ENCODE data around the gene ZDHHC17.
A peak's percentile ranks its signal among the peaks of the same experiment; 100 is the strongest.

The ZDHHC17 gene

DNA sequence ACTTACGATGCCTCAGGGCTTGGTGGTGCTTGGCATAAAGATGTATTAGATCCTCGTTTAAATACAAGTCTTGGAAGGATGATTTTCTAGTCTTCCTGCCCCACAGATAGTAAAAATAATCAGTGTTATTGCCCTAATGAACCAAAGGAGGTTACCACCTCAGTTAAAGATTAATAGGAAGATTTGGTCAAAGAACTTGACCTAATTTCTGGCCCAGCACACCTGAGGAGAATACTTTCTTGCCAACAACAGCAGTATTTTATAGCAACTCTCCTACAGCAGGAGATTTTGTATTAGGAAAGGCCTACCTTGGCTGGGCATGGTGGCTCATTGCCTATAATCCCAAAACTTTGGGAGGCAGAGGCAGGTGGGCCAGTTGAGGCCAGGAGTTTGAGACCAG, 83.3 kb downstream of the ZDHHC17 start:
- no peak for DNase-seq

DNA sequence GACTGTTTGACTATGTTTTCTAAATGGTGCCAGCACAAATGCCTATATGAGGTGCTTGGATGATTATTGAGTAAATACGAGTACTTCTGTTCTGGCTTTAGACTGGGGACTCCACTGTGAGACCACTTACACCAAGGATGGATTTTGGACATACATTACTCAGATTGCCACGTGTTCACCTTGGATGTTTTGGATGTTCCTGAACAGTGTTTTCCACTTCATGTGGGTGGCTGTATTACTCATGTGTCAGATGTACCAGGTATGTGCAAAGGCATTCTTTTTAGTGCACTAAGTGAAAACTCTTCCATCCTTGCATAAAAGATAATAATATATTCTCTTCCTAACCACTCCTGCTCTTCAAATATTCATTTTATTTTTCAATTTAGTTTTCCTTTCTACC, 84.2 kb downstream of the ZDHHC17 start:
- no peak for DNase-seq

DNA sequence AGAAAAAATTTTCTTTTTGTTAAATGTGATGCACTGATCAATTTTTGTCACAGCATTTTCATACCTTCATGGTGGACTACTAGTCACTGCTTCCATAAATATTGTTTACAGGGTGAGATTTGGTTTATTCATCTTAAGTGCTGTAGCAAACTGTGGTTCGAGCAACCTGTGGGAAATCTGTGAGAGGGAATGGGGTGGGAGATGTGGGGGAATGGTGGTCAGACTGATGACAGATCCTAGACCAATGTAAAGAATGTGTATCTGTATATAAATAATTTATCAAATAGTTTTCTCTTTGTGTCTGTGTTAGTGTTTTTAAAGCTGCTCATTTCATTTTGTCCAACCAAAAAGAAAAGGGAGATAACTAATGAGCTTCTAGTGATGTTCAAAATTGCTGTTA, 88.2 kb downstream of the ZDHHC17 start:
- no peak for DNase-seq

DNA sequence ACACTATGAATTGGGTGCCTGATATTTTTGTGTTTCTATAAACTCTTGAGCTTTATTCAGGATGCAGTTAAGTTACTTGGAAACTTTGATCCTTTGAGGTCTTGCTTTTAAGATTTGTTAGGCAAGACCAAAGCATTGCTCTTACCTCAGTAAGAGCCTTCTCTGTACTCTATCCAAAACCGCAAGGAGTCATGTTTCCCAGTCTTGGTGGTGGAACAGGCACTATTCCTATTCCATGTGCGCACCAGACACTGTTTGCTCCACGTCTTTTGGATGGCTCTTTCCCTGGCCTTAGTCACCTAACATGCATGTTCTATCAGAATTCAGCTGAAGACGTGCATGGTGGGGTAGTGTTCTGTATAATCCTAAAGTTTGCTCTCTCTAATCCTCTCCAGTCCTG, 91.4 kb downstream of the ZDHHC17 start:
- DNase-seq, result no peak

DNA sequence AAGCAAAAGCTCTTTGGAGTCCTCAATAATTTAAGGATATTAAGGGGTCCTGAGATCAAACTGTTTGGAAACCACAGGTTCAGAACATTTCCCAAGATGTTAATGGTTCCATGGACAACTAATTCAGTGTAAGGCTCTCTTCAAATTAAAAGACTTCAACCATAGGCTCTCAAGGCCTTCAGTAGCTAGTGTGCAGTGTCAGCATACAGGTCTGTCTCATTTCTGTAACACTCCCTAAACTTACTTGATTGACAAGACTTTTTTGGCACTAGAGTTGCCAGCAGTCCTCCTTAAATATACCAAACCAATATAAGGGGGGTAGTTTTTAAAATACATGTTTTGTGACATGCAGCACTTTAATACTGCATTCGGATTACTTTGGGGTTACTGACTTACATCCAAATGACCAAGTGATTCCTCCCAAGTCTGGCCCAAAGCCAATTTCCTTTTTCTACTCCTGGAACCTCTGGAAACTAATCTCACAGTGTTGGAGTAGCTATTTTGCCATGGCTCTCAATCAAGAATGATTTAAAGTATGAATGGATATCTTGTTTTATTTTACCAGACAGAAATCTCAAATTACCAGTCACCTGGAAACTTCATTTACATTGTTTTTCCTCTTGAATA, 92.2 kb downstream of the ZDHHC17 start:
- DNase-seq, result no peak

DNA sequence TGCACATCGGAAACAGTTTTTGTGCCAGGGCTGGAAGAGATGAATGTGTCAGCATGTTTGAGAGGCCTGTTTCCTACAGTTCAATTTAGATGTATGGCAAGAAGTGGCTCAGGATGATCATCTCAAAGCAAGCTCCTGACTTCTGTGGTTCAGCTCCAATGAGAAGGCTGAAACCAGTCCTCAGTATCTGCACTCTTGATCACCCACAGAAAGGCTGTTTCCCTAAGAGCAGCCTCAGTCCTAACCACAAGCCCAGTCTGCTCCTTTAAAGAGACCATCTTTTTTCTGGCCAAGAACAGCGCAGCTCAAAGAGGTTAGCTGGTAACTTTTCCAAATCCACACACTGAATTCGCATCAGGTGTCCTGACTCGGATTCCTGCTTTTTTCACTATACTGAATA, 95.7 kb downstream of the ZDHHC17 start:
- DNase-seq, result no peak

DNA sequence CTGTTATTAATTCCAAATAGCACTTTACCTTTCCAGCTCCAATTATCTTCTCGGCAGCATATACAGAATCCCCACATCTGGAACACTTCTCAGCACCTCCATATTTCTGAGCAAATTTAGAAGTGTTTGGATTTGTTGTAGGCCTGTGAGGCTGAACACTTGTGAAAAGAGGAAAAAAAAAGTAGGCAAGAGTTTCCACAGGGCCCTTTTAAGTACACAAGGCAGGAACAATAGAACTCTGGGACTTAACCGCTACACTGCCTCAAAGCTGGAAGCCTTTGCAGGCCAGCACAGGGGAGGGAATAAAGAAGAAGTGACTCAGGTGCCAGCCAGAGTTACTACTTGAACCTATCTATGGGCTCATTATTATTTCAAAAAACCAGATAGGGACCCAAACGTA, 96.3 kb downstream of the ZDHHC17 start:
- no peak for DNase-seq

DNA sequence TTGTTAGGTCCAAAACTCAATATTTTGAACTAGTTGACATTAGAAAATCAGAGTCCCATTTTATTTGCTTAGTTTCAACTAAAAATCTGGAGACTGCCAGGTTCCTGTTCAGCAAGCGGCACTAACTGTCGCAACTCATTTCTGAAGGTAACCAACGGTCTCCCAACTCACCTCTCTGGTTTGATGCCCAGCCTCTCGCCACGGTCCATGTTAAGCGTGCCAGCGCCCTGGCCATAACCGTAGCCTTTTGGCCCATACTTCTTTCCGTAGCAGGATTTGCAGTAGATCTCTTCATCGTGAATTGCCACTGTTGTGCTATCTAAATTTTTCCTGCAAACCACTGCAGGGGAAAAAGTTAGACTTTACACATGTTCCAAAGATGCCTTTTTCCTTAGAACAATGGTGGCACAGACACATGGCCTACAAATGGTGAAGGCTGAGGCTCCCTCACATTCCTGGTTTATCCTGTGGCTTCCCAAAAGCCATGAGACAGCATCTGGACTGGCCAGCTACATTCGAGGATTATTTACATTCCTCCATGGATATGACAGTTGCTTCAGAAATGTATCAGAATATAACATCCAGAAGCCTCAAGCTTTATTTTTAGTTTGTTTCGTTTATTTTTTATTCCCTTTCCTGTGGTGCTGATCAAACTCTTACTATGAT, 99.2 kb downstream of the ZDHHC17 start:
- no peak for DNase-seq

DNA sequence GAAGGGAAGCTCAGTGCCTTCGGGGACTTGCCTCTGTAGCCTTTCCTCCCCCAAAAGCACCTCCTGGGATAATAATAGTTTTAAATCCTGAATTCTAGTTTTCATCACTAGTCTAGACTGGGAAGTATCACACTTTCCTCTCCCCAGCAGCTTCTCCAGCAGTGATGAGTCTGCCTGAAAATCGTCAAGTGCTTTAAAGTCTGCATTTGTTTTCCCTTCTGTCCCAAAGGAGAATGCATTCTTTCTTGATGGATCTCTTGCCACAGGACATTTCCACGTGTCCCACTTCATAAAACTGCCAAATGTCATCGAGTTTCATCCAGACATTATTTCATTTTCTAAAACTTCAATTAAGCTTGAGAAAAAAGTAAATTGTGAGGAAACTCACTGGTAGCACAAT, 99.9 kb downstream of the ZDHHC17 start:
- DNase-seq, result no peak

DNA sequence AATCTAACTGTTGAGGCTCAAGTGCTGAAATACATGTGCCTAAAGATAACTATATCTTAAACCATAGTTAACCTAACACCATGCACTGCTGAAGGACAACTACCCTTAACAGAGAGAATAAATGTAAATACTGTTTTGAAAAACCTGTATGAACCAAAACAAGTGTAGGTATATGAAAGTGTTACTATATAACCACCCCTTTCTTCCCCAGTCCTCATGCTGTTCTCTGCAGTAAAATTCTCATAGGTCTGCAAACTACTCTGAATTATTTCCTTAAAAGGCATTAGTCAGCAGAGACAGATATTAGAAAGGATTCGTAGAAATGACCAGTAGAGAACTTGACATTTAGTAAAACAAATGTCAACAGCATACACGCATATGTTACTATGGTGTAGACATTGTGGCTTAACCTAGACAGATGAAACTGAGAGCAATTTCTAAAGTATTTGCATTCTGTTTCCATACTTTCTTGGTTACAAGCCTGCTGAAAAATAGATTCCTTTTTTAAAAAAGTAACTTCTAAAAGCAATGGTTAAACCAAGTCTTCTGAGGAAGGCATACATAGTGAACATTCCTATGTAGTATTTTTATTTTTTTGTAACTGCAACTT, 101.0 kb downstream of the ZDHHC17 start:
- DNase-seq, result no peak

DNA sequence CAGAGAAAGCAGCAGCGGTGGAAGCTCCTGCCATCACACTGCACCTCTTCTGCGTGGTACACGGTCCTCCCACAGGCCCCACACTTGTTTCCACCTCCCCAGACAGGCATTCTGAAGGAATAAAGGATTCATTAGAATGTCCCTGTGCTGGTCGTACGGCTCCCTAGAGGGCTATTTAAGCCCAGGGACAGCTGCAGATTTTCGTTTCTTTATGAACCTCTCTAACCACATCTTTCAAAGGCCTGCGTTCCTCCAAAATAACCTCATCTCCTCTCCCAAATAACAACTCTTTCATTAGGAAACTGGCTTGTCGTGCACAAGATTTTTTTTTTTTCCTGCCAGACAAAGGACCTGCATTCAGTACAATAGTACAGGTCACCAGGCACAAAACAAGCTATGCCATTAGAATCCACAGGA, 102.2 kb downstream of the ZDHHC17 start:
- no peak for DNase-seq

DNA sequence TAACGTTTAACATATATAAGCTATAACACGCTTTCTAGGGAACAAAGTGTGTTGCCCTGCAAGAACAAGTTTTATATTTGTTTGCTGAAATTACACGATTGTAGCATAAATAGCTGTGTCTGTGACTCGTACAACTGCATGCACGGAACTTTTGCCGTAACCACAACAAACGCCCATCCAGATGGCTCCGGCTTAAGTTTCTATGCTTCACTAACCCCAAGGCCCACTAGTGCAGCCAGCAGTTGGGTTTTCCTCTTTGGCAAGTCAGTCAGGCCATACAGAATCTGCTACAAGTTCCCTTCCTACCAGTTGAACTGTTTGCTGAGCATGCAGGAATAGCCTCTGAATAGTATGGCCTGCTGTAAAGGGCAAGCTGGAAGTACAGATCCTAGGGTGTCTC, 102.8 kb downstream of the ZDHHC17 start:
- DNase-seq, result no peak

DNA sequence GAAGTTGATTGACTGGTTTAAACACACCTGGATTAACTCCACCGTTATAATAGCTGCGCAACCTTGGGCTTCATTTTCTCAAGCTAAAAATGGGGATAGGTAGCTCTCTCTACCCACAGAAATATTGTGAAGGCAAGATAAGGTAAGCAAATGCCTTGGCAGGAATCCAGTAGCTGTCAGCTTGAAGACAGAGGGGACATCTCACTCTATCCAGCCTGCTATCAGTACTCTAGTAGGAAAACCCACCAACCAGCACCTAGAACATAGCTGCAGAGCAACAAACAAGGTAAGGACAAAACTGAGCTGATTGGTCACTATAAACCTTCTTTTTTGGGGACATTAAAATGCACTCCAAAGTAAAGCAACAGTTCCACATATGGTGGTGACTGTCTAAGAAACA, 107.2 kb downstream of the ZDHHC17 start:
- DNase-seq, result no peak

DNA sequence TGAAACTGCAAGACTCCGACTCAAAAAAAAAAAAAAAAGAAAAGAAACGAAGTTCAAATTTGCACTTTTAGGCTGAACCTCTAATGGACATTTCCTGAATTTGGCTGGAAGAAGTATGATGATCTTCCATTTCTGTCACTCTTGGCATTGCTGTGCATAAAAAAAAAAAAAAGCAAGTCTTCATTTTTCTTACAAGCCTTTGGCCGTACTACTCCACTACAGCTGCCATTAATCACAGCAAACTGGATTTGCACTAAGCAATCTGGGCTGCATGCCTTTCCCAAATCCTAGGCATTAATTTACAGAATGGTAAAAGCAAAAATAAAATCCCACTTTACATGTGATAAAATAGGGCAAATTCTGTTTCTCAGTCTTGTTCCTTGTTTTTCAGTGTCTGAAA, 107.8 kb downstream of the ZDHHC17 start:
- DNase-seq, result no peak

DNA sequence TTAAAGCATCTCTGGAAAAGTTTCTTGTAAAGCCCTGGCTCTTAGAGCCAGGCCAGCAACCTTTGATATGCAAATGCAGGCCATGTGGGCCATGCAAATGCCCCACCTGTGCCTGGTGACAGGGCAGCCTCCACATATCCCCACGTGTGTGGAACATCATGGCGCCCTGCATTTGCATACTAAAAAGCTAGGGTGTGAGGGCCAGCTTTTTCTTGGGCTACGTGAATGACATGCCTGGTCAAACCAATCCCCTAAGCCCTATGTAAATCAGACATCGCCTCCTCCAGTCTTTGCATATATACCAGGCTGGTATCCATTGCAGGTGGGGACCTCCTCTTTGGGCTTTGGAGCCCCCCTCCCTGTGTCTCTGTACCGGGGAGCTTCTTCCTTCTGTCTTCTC, 108.5 kb downstream of the ZDHHC17 start:
- DNase-seq, result no peak

DNA sequence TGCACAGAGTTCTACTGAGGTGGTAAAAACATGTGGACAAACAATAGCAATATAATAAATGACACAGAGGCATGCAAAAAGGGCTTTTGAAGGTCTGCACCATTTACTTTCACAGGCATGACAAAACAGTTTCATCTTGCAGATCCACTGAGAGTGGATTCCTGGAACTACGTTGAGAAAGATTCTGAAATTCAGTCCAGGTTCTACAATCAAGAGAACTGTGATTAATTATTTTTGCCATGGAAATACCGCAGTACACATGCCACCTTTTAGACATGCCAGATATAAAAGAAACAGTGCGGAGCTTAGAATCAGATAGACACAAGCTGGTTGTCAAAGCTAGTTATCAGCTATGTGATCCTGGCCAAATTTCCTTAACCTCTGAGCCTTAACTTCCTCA, 110.1 kb downstream of the ZDHHC17 start:
- no peak for DNase-seq

DNA sequence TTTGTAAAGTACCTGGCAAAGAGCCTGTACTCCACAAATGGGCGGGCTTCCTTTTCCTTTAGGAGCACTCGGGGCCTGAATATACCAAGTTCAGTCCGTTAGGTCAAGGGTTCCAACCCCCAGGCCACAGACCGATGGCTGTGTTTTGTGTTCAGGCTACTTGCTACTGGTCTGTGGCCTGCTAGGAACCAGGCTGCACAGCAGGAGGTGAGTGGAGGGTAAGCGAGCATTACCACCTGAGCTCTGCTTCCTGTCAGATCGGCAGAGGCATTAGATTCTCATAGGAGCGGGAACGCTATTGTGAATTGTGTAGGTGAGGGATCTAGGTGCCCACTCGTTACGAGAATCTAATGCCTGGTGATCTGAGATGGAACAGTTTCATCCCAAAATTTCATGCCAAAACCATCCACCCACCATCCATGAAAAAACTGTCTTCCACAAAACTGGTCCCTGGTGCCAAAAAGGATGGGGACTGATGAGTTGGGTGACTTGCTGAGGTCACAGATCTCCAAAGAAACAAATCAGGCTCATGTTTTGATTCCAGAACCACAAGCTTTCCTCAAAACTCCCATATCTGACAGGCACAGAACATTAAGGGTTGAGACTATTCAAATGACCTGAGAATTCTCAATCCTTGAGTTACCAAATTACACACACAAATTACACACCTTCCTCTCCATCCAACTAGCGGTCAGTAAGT, 110.7 kb downstream of the ZDHHC17 start:
- no peak for DNase-seq

DNA sequence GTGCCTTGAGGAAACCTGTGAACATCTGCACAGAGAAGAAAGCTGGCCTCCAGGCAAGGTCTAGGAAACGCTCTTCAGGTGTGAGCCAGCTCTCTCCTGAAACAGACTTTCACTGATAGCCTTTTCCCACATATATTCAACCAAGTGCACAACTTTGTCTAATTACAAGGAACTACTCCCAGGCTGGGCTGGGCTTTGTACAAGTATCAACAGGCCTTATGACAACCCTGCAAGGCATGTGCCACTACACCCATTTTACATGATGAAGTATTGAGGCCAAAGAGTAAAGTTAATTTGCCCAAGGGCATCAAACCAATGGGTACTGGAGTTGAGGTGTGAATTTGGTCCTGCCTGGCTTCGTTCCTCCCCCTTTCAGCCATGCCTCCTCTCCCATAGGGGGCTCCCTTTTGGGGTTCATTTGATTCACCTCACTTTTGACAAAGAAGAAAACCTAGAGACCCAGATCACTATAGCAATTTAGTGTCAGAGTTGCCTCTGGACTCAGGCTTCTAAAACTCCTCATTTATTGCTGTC, 112.8 kb downstream of the ZDHHC17 start:
- DNase-seq, result no peak

DNA sequence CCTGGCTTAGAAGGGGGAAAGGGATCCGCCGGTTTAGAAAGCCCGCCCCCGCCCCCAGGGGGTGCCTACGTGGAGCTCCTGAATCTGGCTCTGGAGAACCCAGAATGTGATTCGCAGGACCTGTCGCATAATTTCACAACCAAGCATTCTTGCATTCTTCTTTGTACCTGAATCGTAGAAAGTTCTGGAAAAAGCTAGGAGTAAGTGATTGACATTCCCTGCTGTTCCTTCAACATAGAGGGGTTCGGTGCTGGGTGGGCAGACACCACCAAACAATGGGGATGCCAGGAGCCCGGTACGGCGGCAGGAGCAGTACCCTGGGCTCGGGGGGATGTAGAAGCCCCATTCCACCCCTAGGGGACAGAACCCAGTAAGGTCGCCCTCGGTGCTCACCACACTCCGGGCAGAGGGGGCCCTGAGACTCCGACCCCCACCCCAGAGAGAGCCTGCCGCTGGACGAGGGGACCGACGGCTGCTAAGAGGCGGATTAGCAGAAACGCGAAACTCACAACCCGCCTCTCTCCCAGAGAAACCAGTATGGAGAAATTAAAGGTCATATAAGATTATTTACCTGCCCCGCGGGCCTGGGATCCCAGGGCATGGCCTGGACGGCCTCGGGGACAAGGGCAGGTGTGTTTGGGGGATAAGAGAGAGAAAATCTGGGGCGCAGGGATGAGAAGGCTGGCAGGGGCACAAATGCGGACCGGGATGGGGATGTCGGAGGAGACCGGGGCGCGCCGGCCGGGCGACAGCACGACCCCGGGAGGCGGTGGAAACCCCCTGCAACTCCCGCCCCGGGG, 114.4 kb downstream of the ZDHHC17 start:
- DNase-seq, result no peak

DNA sequence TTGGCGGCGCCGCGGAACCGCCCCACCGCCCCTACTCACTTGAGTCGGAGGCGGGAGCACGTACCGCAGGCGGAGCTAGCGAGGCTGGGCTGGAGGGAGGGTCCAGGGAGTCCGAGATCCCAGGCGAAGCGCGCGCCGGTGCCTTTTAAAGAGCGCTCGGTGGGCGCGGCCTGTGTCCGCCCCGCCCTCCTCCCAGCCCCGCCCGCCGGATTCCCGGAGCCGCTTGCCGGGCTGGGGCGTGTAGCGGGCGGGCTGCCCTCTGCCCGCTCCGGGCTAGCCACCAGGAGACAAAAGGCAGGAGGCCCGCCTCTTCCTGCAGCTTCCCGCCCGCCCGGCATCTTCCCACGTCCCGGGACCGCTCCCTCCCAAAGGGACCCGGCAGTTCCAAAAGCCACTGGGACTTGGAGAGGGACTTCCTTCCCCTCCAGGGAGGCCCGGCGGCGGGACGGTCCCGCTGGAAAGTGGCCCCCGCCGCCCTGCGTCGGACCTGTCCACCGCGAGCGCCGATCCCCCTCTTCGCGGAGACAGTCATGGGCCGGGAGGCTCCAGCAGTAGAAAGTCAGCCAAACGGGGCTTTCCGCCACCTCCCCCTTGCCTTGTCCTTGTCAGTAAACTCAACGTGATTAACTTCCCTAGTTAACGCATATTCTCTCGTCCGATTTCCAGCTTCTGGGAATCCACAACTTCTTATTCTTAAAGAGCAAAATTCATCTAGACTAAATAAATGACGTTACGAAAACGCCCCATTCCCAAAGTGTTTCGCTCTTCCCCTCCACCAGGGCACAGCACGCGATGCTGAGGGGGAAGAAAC, 115.2 kb downstream of the ZDHHC17 start, which contains the start of gene CSRP2:
Gene CSRP2 (minus strand): TSS at position 121 of the 811 bp plus-strand sequence. CDS start 12,759 bp downstream, outside the sequence.
- DNase-seq, result peak; percentile 16

DNA sequence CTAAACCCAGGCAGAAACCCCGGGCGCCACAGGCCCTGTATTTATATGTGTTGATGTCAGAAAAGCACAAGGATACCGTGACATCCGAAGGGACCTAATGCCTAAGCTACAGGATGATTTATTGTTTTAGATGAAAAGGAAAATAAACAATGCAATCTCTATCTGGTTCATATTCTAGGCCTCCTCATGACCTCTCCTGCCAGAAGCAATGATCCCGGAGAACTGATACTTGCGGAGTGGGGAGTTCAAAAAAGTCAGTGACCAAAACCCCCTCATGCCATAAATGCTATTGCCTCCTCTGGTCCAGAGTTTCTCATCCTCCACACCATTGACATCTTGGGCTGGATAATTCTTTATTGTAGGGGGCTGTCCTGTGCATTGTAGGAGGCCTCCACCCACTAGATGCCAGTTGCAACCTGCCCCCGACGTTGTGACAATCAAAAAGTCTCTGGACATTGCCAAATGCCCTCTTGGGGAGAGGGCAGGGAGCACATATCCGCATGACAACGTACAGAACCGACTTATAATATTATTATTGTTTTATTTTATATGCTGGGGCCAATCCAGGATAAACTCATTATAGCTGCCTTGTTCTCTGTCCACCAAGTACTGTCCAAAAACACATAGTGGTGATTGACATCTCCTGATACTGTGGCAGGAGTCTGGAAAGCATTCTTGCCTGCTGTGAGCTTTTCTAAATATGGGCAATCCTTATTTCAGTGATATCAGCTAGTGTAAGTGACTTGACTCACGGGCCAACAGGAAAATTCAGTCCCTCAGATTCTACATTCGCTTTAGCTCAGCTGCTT, 116.0 kb downstream of the ZDHHC17 start:
- DNase-seq, result no peak
